Heart left ventricle (tissue), 16 donors: ENCODE measurements around the gene OR9A4. TPM values are rescaled to one million over a fixed set of nuclear protein-coding genes. Genes with fewer than 3 reads are reported as not detected.
A peak's percentile ranks its signal among the peaks of the same experiment; 100 is the strongest.

ENCODE experiments used
- ATAC-seq, 4 donors: fragments of 200-7000 bp; cut with Tn5 transposase; one replicate each; pipeline ENCODE4 v1.9.1; 2020 to 2022; ENCODE audit warnings: moderate library complexity in 4 of 4, mild to moderate bottlenecking in 3 of 4, moderate number of reproducible peaks in 1 of 4
- DNase-seq, 5 donors: peaks; one replicate each; pipeline ENCODE4 v3.0.0-alpha.2; 2020
- H3K27ac ChIP-seq, 12 donors: fragments of 200-600 bp; sonication (generic) in 4 of 12; one replicate each; pipeline versions ENCODE4 v1.5.0 to v1.8.0; 2016 to 2022; ENCODE audit warnings: mild to moderate bottlenecking in 2 of 12
- H3K27me3 ChIP-seq, 9 donors: fragments of 200-600 bp; sonication (generic) in 2 of 9; one replicate each; pipeline versions ENCODE4 v1.5.1 to v1.8.0; 2016 to 2022; ENCODE audit warnings: mild to moderate bottlenecking in 3 of 9
- H3K36me3 ChIP-seq, 9 donors: fragments of 200-600 bp; sonication (generic) in 2 of 9; one replicate each; pipeline versions ENCODE4 v1.5.0 to v1.8.0; 2018 to 2022; ENCODE audit warnings: mild to moderate bottlenecking in 2 of 9
- H3K4me1 ChIP-seq, 12 donors: fragments of 200-600 bp; sonication (generic) in 4 of 12; one replicate each; pipeline versions ENCODE4 v1.5.0 to v1.8.0; 2016 to 2022; ENCODE audit warnings: mild to moderate bottlenecking in 3 of 12
- H3K4me3 ChIP-seq, 12 donors: fragments of 200-600 bp; sonication (generic) in 4 of 12; one replicate each; pipeline versions ENCODE4 v1.5.0 to v1.8.0; 2017 to 2022; ENCODE audit warnings: mild to moderate bottlenecking in 9 of 12, moderate library complexity in 4 of 12
- H3K9me3 ChIP-seq, 12 donors: fragments of 200-600 bp; sonication (generic) in 4 of 12; one replicate each; pipeline versions ENCODE4 v1.5.0 to v1.8.0; 2016 to 2022; ENCODE audit warnings: mild to moderate bottlenecking in 1 of 12
- POLR2A ChIP-seq, 2 donors: fragments of 450-650 bp; IDR thresholded peaks; one replicate each; pipeline ENCODE4 v1.6.1; 2017; ENCODE audit warnings: antibody characterized with exemption in 2 of 2, mild to moderate bottlenecking in 2 of 2, moderate library complexity in 2 of 2
- WGBS, 4 donors: extraction: QIAGEN DNeasy Blood & Tissue Kit in 2 of 4; methylation state at CpG; one replicate each; pipeline versions ENCODE4 v1.1.5 to v1.1.7; 2013 to 2018; 5-methylcytosine and 5-hydroxymethylcytosine counted together
- intact Hi-C, 10 donors: fragments of 100-400 bp; cut with DNase I; formaldehyde crosslinking; loops; one replicate each; pipeline versions ENCODE4 v1.11.1 to v1.14.2; 2022
- polyA plus RNA-seq, 2 donors: library from polyadenylated mRNA; stranded (reverse); fragments of 200-250 nt; gene quantifications; one replicate each; pipeline ENCODE4 v1.2.3, GENCODE V29; 2013
- total RNA-seq, 9 donors: library from RNA; depleted of rRNA in 2 of 9; stranded (reverse); fragments of >200 nt in 2 of 9; fragmentation: NEBNext Ultra II Directional in 3 of 9; extraction: Animal tissue kit (Norgen Biotek cat#: 25700) in 3 of 9; gene quantifications; one replicate each; pipeline versions ENCODE4 v1.1.0 to v1.2.4, GENCODE V29; 2016 to 2023
- TF ChIP-seq, protein P1 (sequence below), 12 donors: fragments of 200-600 bp; sonication (generic) in 4 of 12; IDR thresholded peaks; one replicate each; pipeline versions ENCODE4 v1.5.0 to v1.8.0; 2018 to 2022; ENCODE audit warnings: antibody characterized with exemption in 12 of 12, mild to moderate bottlenecking in 5 of 12
- donor health status: ischemic (EF 13 %, LVEDD 7.1; RV severe dilation, severe dysfunction).
- donor health status: healthy with polysubstance abuse.
- donor health status: DM: no; HTN: yes; CAD: no.
- donor health status: DM: no; HTN: no; CAD: no.
- donor health status: ischemic (EF 25% LVEDD 6.9; RV normal size, moderate dysfunction).
- donor health status: ischemic (EF 25% LVEDD 5.7; RV mildly dilated, moderate dysfunction).
- donor health status: healthy.
- donor health status: DM: yes; HTN: yes; CAD: no.
- donor health status: ischemic (EF 35%, LVEDD 5.7; RV mildly dilated, moderate dysfunction).
- donor health status: nonischemic (EF 11% LVEDD 7.7; RV severe dilation, severe dysfunction).
- donor health status: DM: yes; HTN: yes; CAD: no.
- donor health status: PGD.
- donor health status: ischemic (EF 29% LVEDD 5.4; RV normal size, mild dysfunction).
- donor health status: nonischemic (EF 23%, LVEDD 6.1; RV moderate dilation, normal function).

The OR9A4 gene
- total and polyA plus RNA-seq, 11 donors, result not detected

DNA sequence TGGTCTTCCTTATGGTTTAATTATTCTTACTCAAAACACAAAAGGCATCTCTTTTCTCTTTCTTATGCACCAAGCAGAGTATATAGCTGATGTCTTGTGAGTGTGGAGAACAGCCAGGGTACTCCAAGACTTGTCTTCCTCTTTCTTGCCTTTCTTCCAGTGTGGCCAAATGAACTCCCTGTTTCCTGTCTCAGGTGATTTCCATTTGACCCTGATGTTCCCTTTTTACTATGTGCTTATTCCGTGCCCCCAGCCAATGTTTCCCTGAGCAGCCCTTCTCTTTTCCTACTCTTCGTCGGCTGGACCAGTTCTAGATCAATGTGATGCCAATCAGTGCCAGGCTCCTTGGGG, 12.6 kb downstream of the OR9A4 start:
- Histone ChIP-seq H3K4me3 (no peak overlapping the region), H3K9me3 (peaks cover 0 to 3% (median 0%) of the 10 kb centered on the region in 12 donors), H3K27ac (peak overlapping the region in 1 of 12 donors; percentile 5), H3K36me3 (no peaks in the 10 kb centered on the region), H3K4me1 (peaks cover 0 to 12% (median 0%) of the 10 kb centered on the region in 12 donors), H3K27me3 (no peaks in the 10 kb centered on the region)
- no peak for ATAC-seq
- intact Hi-C loops, result no loop called here
- TF ChIP-seq, protein P1, sequence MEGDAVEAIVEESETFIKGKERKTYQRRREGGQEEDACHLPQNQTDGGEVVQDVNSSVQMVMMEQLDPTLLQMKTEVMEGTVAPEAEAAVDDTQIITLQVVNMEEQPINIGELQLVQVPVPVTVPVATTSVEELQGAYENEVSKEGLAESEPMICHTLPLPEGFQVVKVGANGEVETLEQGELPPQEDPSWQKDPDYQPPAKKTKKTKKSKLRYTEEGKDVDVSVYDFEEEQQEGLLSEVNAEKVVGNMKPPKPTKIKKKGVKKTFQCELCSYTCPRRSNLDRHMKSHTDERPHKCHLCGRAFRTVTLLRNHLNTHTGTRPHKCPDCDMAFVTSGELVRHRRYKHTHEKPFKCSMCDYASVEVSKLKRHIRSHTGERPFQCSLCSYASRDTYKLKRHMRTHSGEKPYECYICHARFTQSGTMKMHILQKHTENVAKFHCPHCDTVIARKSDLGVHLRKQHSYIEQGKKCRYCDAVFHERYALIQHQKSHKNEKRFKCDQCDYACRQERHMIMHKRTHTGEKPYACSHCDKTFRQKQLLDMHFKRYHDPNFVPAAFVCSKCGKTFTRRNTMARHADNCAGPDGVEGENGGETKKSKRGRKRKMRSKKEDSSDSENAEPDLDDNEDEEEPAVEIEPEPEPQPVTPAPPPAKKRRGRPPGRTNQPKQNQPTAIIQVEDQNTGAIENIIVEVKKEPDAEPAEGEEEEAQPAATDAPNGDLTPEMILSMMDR (IDR thresholded peaks at IDR 0.05), result no peak
- no peak for TF ChIP-seq POLR2A (IDR thresholded peaks at IDR 0.05)
- 80 to 83% (median 81%) methylated on average over 3 of the region's 3 CpGs for WGBS, 4 donors
- no peak for DNase-seq

GRCh38 chr7:141930211-141930610, 14.0 kb downstream of the OR9A4 start:
- H3K27me3 ChIP-seq, result no peaks in the 10 kb centered on the region
- TF ChIP-seq POLR2A (IDR thresholded peaks at IDR 0.05), result no peak
- TF ChIP-seq, protein P1 (IDR thresholded peaks at IDR 0.05), result no peak
- 66 to 90% (median 71%) methylated on average over 5 of the region's 5 CpGs for WGBS, 4 donors
- peaks cover 0 to 12% (median 0%) of the 10 kb centered on the region in 12 donors for H3K4me1 ChIP-seq
- intact Hi-C loops, result no loop called here
- DNase-seq (no peak), ATAC-seq (no peak)
- no peak overlapping the region for H3K4me3 ChIP-seq
- no peak overlapping the region for H3K27ac ChIP-seq
- H3K9me3 ChIP-seq, result peaks cover 0 to 3% (median 0%) of the 10 kb centered on the region in 12 donors
- no peaks in the 10 kb centered on the region for H3K36me3 ChIP-seq

DNA sequence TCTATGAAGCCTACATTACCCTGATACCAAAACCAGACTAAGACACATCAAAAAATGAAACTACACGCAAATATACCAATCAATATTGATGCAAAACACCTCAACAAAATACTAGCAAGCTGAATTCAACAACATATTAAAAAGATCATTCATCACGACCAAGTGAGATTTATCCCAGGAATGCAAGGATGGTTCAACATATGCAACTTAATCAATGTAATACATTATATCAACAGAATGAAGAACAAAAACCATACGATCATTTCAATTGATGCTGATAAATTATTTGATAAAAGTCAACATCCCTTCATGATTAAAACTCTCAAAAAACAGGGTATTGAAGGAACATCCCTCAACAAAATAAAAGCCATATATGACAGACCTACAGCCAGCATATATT, 24.9 kb downstream of the OR9A4 start:
- Histone ChIP-seq H3K27me3 (no peaks in the 10 kb centered on the region), H3K36me3 (no peaks in the 10 kb centered on the region), H3K9me3 (peaks cover 0 to 44% (median 11%) of the 10 kb centered on the region in 12 donors), H3K4me3 (no peak overlapping the region), H3K4me1 (peaks cover 0 to 4% (median 0%) of the 10 kb centered on the region in 12 donors), H3K27ac (no peak overlapping the region)
- no peak for ATAC-seq
- no peak for DNase-seq
- TF ChIP-seq, protein P1 (IDR thresholded peaks at IDR 0.05), result no peak
- TF ChIP-seq POLR2A (IDR thresholded peaks at IDR 0.05), result no peak
- 79 to 84% (median 79%) methylated on average over 3 of the region's 3 CpGs for WGBS, 4 donors
- intact Hi-C loops, result no loop called here

DNA sequence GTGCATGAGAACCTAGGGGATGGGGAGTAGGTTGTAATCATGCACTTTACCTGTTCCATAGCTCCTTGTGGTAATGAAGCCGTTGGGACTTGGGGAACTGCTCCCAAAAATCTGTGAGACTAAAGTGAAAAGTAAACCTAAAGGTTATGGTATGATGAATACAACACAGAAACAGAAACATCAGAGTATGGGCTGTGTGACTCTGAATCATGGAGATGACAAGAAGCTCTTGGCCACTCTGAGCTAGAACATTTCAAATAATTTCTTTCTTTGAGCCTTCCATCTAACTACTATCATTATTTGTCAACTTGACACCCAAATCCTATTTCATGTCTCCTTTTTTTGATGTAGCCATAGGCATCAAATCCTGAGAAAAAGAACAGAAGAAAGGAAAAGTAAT, 27.6 kb downstream of the OR9A4 start:
- Histone ChIP-seq H3K27ac (no peak overlapping the region), H3K4me3 (no peak overlapping the region), H3K36me3 (no peaks in the 10 kb centered on the region), H3K4me1 (peaks cover 0 to 7% (median 0%) of the 10 kb centered on the region in 12 donors), H3K9me3 (peaks cover 0 to 39% (median 11%) of the 10 kb centered on the region in 12 donors), H3K27me3 (no peaks in the 10 kb centered on the region)
- DNase-seq (no peak), ATAC-seq (no peak)
- intact Hi-C loops, result no loop called here
- WGBS, 4 donors, result 58 to 70% (median 62%) methylated on average over 1 of the region's 1 CpG
- TF ChIP-seq, protein P1 (IDR thresholded peaks at IDR 0.05), result no peak
- TF ChIP-seq POLR2A (IDR thresholded peaks at IDR 0.05), result no peak
